PC-9 (cell line): ENCODE measurements around the gene SV2C. TPM values are rescaled to one million over a fixed set of nuclear protein-coding genes. Genes with fewer than 3 reads are reported as not detected.
"Not testable (repeated sequence)": the region's sequence is repeated elsewhere in the genome, so short reads cannot be mapped to it uniquely, and the experiment has no call there.

Source experiments
- BruUV-seq: library from RNA; stranded (reverse); fragments of 400-500 nt; replicated peaks from 2 replicates; lab custom pipeline; 2021; lab: Mats Ljungman, UMichigan
- CTCF ChIA-PET: fragments of 300-600 bp; sonication (Branson Sonifier 250); formaldehyde crosslinking; loops from one replicate; lab custom pipeline; 2022; ENCODE audit warnings: antibody characterized with exemption; lab: Charles Lee
- POLR2A ChIA-PET: fragments of 300-600 bp; sonication (Branson Sonifier 250); formaldehyde crosslinking; loops from one replicate; lab custom pipeline; 2022; ENCODE audit warnings: antibody characterized with exemption; ENCODE audit not compliant: unreplicated experiment; lab: Charles Lee
- DNase-seq, 2 experiments: peaks; one replicate each; pipeline versions ENCODE4 v3.0.0 to v3.0.0-alpha.2; 2015 to 2022; ENCODE audit warnings: mixed read lengths in 1 of 2
- H2AFZ ChIP-seq: fragments of 200-600 bp; sonication (generic); 2 replicates; pipeline ENCODE4 v1.8.1; 2017; ENCODE audit warnings: antibody characterized with exemption
- H3F3A ChIP-seq: fragments of 200-600 bp; sonication (generic); 2 replicates; pipeline ENCODE4 v1.8.1; 2017; ENCODE audit warnings: antibody characterized with exemption, mild to moderate bottlenecking, low read depth; ENCODE audit not compliant: insufficient read depth
- H3K27ac ChIP-seq: fragments of 200-600 bp; sonication (generic); 2 replicates; pipeline ENCODE4 v1.6.1; 2016; ENCODE audit warnings: mixed run types
- H3K27me3 ChIP-seq: fragments of 200-600 bp; sonication (generic); 2 replicates; pipeline ENCODE4 v1.6.1; 2016; ENCODE audit warnings: low read depth, mixed run types; ENCODE audit not compliant: insufficient read depth
- H3K36me3 ChIP-seq: fragments of 200-600 bp; sonication (generic); 2 replicates; pipeline ENCODE4 v1.6.1; 2016; ENCODE audit warnings: low read depth, mixed run types
- H3K4me1 ChIP-seq: fragments of 200-600 bp; sonication (generic); replicated peaks from 2 replicates; pipeline ENCODE4 v1.6.1; 2016; ENCODE audit warnings: mixed run types; ENCODE audit not compliant: insufficient read depth
- H3K4me2 ChIP-seq: fragments of 200-600 bp; sonication (generic); 2 replicates; pipeline ENCODE4 v1.6.1; 2017; ENCODE audit warnings: mixed run types
- H3K4me3 ChIP-seq: fragments of 200-600 bp; sonication (generic); 2 replicates; pipeline ENCODE4 v1.6.1; 2016; ENCODE audit warnings: mixed run types
- H3K79me2 ChIP-seq: fragments of 200-600 bp; sonication (generic); 2 replicates; pipeline ENCODE4 v1.6.1; 2017; ENCODE audit warnings: low read depth, mixed run types
- H3K9me2 ChIP-seq: fragments of 200-600 bp; sonication (generic); 2 replicates; pipeline ENCODE4 v1.8.1; 2017; ENCODE audit warnings: mild to moderate bottlenecking; ENCODE audit not compliant: insufficient read depth
- H3K9me3 ChIP-seq: fragments of 200-600 bp; sonication (generic); 2 replicates; pipeline ENCODE4 v1.8.1; 2016; ENCODE audit warnings: low read depth; ENCODE audit not compliant: insufficient read depth
- H4K20me1 ChIP-seq: fragments of 200-600 bp; sonication (generic); 2 replicates; pipeline ENCODE4 v1.8.1; 2017; ENCODE audit not compliant: insufficient read depth
- CTCF ChIP-seq: fragments of 200-600 bp; sonication (generic); conservative IDR thresholded peaks from 2 replicates; pipeline ENCODE4 v1.6.1; 2017; ENCODE audit warnings: mixed run types, antibody characterized with exemption, mild to moderate bottlenecking, moderate library complexity
- EZH2 ChIP-seq: fragments of 200-600 bp; sonication (generic); IDR thresholded peaks from 2 replicates; pipeline ENCODE4 v1.8.0; 2017; ENCODE audit warnings: antibody characterized with exemption, low read depth
- intact Hi-C: fragments of 100-400 bp; cut with micrococcal nuclease; formaldehyde crosslinking; loops from one replicate; pipeline ENCODE4 v1.10.0; 2022; ENCODE audit not compliant: unreplicated experiment
- total RNA-seq: library from RNA; stranded (reverse); gene quantifications from 2 replicates; pipeline ENCODE4 v1.2.3, GENCODE V29; 2021

The SV2C gene
- total RNA-seq, 1 experiment from 2014 or later: not detected

GRCh38 chr5:76368941-76369340, 285.8 kb downstream of the SV2C start:
- no peaks in the 10 kb centered on the region for H4K20me1 ChIP-seq
- peaks cover 30% of the 10 kb centered on the region; the same call in 1 of the 2 replicates for H3F3A ChIP-seq
- no peak overlapping the region for H3K4me3 ChIP-seq
- H3K79me2 ChIP-seq: no peaks in the 10 kb centered on the region
- no peak for TF ChIP-seq CTCF
- no peak for TF ChIP-seq EZH2
- no peaks in the 10 kb centered on the region for H3K9me3 ChIP-seq
- peaks cover 21% of the 10 kb centered on the region for H3K4me1 ChIP-seq
- no peak for DNase-seq
- no peaks in the 10 kb centered on the region for H3K9me2 ChIP-seq
- no peak overlapping the region for H3K27ac ChIP-seq
- no peaks in the 10 kb centered on the region for H3K27me3 ChIP-seq
- H3K4me2 ChIP-seq: no peak overlapping the region
- no TSS peak for BruUV-seq
- ChIA-PET CTCF (no interaction called here), POLR2A (no interaction called here)
- no peak overlapping the region for H2AFZ ChIP-seq
- no peaks in the 10 kb centered on the region for H3K36me3 ChIP-seq
- intact Hi-C loops: no loop called here

GRCh38 chr5:76369668-76370067, 286.5 kb downstream of the SV2C start:
- H3K4me2 ChIP-seq, H3K27ac ChIP-seq, H3K9me2 ChIP-seq, H3K79me2 ChIP-seq, intact Hi-C loops, DNase-seq, H2AFZ ChIP-seq, BruUV-seq, H3K36me3 ChIP-seq, H4K20me1 ChIP-seq, H3K9me3 ChIP-seq, POLR2A ChIA-PET, H3K4me3 ChIP-seq, CTCF ChIA-PET, H3K27me3 ChIP-seq: not testable (repeated sequence)
- peaks cover 21% of the 10 kb centered on the region for H3K4me1 ChIP-seq
- peaks cover 30% of the 10 kb centered on the region; the same call in 1 of the 2 replicates for H3F3A ChIP-seq

- no peaks in the 10 kb centered on the region for H3K9me2 ChIP-seq
- peak; percentile 16 to 61 for DNase-seq
- peak overlapping the region; percentile 13; the same call in 1 of the 2 replicates for H3K4me3 ChIP-seq
- intact Hi-C loops: loop anchor here (2.0 kb wide), 1 partner anchor 31 kb away; the partner anchor contains the start of gene IQGAP2
- H3K79me2 ChIP-seq: no peaks in the 10 kb centered on the region
- no peaks in the 10 kb centered on the region for H3K27me3 ChIP-seq
- no peaks in the 10 kb centered on the region for H3K9me3 ChIP-seq
- ChIA-PET CTCF (no interaction called here), POLR2A (no interaction called here)
- H3K4me2 ChIP-seq: peak overlapping the region; percentile 74
- H3K36me3 ChIP-seq: no peaks in the 10 kb centered on the region
- H3F3A ChIP-seq: peaks cover 27% of the 10 kb centered on the region; the same call in 1 of the 2 replicates
- TF ChIP-seq EZH2 (no peak), CTCF (no peak)
- peaks cover 21% of the 10 kb centered on the region for H3K4me1 ChIP-seq
- no peaks in the 10 kb centered on the region for H4K20me1 ChIP-seq
- no TSS peak for BruUV-seq
- H3K27ac ChIP-seq: peak overlapping the region; percentile 81
- peak overlapping the region; percentile 59; the same call in 1 of the 2 replicates for H2AFZ ChIP-seq
Measured at GRCh38 chr5:76371960-76372322, 288.8 kb downstream of the SV2C start.
